ENCODE data around the gene CPD. TPM values are rescaled to one million over a fixed set of nuclear protein-coding genes. Genes with fewer than 3 reads are reported as not detected.

Gene CPD
- polyA plus RNA-seq, 1 of the 3 experiments (the other 2 are of a cell fraction), result 12.5 TPM

- H3K4me3 ChIP-seq (ENCODE audit: low read depth in 2 of 2, low read length in 1 of 2), result no peak overlapping the region
- no peaks in the 10 kb centered on the region for H3F3A ChIP-seq (replicated peaks; ENCODE audit: insufficient read depth)
- WGBS (ENCODE audit: low lambda C conversion rate), result 75% methylated on average over 4 of the region's 4 CpGs
- H3K4me2 ChIP-seq, result no peak overlapping the region
- H3K9me3 ChIP-seq, result no peaks in the 10 kb centered on the region
- H3K9me2 ChIP-seq, result no peaks in the 10 kb centered on the region
- H3K9ac ChIP-seq, result no peak overlapping the region
- H3K4me1 ChIP-seq (ENCODE audit: control insufficient read depth in 1 of 2, insufficient read depth in 2 of 2, low read depth in 1 of 2, low read length in 1 of 2), result no peaks in the 10 kb centered on the region
- no peak overlapping the region for H2AFZ ChIP-seq (ENCODE audit: low read depth)
- CTCF ChIA-PET, result interaction anchor here (0.6 to 1.4 kb wide), 2 partner anchors 64 to 1140 kb away, joined by 3 read pairs; no protein-coding TSS in a partner anchor
- no peak overlapping the region for H3K27ac ChIP-seq (ENCODE audit: low read depth in 2 of 2, low read length in 1 of 2)
- H4K20me1 ChIP-seq (ENCODE audit: insufficient read depth), result no peaks in the 10 kb centered on the region
- TF ChIP-seq ZBTB33 (IDR thresholded peaks at IDR 0.05; ENCODE audit: borderline replicate concordance, low read depth) (no peak), RCOR1 (IDR thresholded peaks at IDR 0.05; ENCODE audit: low read length) (no peak), TCF12 (IDR thresholded peaks at IDR 0.05) (no peak), TAF1 (IDR thresholded peaks at IDR 0.05; ENCODE audit: borderline replicate concordance, low read depth, low read length) (no peak), NFIC (IDR thresholded peaks at IDR 0.05; ENCODE audit: borderline replicate concordance) (no peak), USF2 (IDR thresholded peaks at IDR 0.05; ENCODE audit: borderline replicate concordance, low read depth, low read length) (no peak), JUND (IDR thresholded peaks at IDR 0.05) (no peak), EZH2phosphoT487 (IDR thresholded peaks at IDR 0.05; ENCODE audit: borderline replicate concordance, low read depth) (no peak), RXRA (IDR thresholded peaks at IDR 0.05; ENCODE audit: borderline replicate concordance, low read depth) (no peak), NRF1 (IDR thresholded peaks at IDR 0.05; ENCODE audit: low read depth, low read length) (no peak), IRF3 (IDR thresholded peaks at IDR 0.05; ENCODE audit: low read depth, low read length) (no peak), POLR2AphosphoS5 (IDR thresholded peaks at IDR 0.05; ENCODE audit: low read depth, low read length) (no peak), FOXM1 (IDR thresholded peaks at IDR 0.05; ENCODE audit: low read depth) (no peak), MAX (IDR thresholded peaks at IDR 0.05; ENCODE audit: low read depth) (no peak), SIN3A (IDR thresholded peaks at IDR 0.05; ENCODE audit: borderline replicate concordance, low read depth, low read length) (no peak), EP300 (IDR thresholded peaks at IDR 0.05; ENCODE audit: borderline replicate concordance in 1 of 2, low read depth in 1 of 2, low read length in 1 of 2) (no peak), CHD2 (IDR thresholded peaks at IDR 0.05; ENCODE audit: low read length, partially characterized antibody) (no peak), GATA2 (CRISPR knock-in tag; IDR thresholded peaks at IDR 0.05) (no peak), YY1 (IDR thresholded peaks at IDR 0.05; ENCODE audit: low read depth) (no peak), FOXJ3 (CRISPR knock-in tag; IDR thresholded peaks at IDR 0.05) (no peak)
- no peak for DNase-seq
- peaks cover 40% of the 10 kb centered on the region; the same call in 1 of the 2 replicates for H3K79me2 ChIP-seq (ENCODE audit: insufficient read depth)
- H3K36me3 ChIP-seq (replicated peaks in 1 of 2; ENCODE audit: control insufficient read depth in 1 of 2, insufficient read depth in 2 of 2, low read length in 1 of 2), result peaks cover 0 to 3% of the 10 kb centered on the region in 2 experiments
- no peaks in the 10 kb centered on the region for H3K27me3 ChIP-seq (ENCODE audit: insufficient read depth)
- POLR2A ChIA-PET, result no interaction called here
These were observed 34.4 kb downstream of the CPD start for GRCh38 chr17:30413109-30413508.
